Stimulated activated CD8-positive, alpha-beta memory T cell treated with anti-CD3 and anti-CD28 coated beads, Interleukin-12 subunit alpha, Interleukin-12 subunit beta, amount 100 ng/mL, for 4 hours (primary cell): Measurements from ENCODE around the gene TRIL.

Experiments used
- DNase-seq: peaks from one replicate; pipeline ENCODE4 v3.0.0-alpha.2; 2020; ENCODE audit warnings: low read depth

Gene TRIL, protein sequence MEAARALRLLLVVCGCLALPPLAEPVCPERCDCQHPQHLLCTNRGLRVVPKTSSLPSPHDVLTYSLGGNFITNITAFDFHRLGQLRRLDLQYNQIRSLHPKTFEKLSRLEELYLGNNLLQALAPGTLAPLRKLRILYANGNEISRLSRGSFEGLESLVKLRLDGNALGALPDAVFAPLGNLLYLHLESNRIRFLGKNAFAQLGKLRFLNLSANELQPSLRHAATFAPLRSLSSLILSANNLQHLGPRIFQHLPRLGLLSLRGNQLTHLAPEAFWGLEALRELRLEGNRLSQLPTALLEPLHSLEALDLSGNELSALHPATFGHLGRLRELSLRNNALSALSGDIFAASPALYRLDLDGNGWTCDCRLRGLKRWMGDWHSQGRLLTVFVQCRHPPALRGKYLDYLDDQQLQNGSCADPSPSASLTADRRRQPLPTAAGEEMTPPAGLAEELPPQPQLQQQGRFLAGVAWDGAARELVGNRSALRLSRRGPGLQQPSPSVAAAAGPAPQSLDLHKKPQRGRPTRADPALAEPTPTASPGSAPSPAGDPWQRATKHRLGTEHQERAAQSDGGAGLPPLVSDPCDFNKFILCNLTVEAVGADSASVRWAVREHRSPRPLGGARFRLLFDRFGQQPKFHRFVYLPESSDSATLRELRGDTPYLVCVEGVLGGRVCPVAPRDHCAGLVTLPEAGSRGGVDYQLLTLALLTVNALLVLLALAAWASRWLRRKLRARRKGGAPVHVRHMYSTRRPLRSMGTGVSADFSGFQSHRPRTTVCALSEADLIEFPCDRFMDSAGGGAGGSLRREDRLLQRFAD

DNA sequence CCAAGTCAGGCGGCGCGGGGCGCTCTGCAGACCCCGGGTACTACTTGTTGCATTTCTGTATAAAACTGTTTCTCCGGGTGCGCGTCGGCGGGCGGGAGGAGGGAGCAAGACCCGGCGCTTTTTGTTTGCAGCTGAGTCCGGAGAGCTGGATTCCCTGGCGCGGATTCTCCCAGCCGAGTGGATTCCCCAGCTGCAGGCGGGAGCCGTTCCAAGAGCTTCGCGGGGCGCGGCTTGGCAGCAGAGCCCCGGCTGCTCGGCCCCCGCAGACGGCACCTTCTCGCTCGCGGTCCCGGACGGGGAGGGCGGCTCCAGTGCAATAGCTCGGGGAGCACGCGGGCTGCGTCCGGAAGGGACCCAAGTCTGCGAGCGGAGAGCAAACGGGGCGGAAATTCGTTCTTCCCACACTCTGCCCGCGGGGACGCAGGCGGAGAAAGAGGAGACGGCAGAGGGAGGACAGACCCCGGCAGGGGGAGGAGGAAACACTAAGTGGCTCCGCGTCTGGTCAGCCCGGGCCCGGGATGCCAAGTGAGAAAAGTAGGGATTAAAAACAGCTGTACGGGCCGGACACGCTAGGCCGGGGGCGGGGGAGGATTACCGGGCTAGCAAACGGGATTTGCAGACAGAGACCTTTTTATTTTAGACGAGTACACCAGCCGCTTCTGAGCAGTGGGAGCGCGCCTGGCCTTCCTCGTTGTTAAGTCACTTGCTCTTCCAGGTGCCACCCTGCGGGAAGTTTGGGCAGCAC, at the start of gene TRIL:
Gene TRIL (minus strand): TSS at position 96 of the 745 bp plus-strand sequence. CDS start 284 bp downstream, outside the sequence.
- DNase-seq = no peak

GRCh38 chr7:29007127-29007526, 49.0 kb upstream of the TRIL start:
- no peak for DNase-seq

GRCh38 chr7:29005829-29006228, 47.7 kb upstream of the TRIL start:
- no peak for DNase-seq

- no peak for DNase-seq
These were observed 47.3 kb upstream of the TRIL start for GRCh38 chr7:29005406-29005805.

DNA sequence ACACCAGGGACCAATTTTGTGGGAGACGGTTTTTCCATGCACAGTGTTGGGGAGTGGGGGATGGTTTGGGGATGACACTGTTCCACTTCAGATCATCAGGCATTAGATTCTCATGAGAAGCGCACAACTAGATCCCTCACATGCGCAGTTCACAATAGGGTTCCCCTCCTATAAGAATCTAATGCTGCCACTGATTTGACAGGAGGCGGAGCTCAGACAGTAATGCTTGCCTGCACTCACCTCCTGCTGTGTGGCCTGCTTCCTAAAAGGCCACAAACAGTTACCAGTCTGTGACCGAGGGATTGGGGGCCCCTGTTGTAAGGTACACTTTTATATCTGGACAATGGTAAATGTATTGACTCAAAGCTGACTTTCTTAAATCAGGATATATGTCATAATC, 45.6 kb upstream of the TRIL start:
- no peak for DNase-seq

- DNase-seq = no peak
These were observed 42.6 kb upstream of the TRIL start for GRCh38 chr7:29000717-29001076.

GRCh38 chr7:28999895-29000716, 42.0 kb upstream of the TRIL start:
- DNase-seq = no peak

DNA sequence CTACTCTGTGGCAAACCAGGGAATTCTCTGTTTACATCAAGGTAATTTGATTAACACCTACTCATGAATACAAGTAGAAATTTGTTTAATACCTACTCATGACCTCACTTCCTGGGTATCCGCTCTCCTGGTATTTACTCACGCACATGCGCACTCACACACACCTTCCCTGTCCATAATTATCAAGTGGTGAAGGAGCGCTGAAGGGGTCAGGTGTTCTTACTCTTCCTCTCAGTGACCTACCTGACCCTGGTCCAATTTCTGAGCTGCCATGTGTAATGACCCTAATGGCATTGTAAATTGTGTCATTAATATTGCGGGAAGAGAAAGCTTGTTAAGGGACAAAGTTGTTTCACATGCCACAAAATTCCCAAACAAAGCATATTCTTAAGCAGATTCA, 41.3 kb upstream of the TRIL start:
- DNase-seq = no peak

- no peak for DNase-seq
These were observed 40.0 kb upstream of the TRIL start for GRCh38 chr7:28998105-28998504.

- DNase-seq = no peak
These were observed 38.7 kb upstream of the TRIL start for GRCh38 chr7:28996836-28997235.

- DNase-seq = no peak
These were observed 35.2 kb upstream of the TRIL start for GRCh38 chr7:28993371-28993770.

DNA sequence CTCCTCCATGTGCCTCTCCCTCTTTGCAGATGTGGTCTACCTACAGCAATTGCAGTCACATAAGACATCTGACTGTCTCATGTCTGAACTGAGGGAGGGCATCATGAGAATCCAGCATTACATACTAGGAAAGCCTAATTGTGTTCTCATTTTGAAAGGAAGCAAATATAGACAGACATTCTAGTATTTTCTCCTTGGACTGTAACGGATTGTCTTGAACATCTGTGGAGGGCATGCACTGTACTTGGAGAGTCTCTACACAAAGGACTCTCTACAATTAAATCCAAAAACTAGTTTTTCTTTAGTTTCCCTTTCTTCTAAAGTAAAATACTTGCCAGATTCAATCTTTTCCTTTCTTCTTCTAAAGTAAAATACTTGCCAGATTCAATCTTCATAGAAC, 34.7 kb upstream of the TRIL start:
- no peak for DNase-seq

DNA sequence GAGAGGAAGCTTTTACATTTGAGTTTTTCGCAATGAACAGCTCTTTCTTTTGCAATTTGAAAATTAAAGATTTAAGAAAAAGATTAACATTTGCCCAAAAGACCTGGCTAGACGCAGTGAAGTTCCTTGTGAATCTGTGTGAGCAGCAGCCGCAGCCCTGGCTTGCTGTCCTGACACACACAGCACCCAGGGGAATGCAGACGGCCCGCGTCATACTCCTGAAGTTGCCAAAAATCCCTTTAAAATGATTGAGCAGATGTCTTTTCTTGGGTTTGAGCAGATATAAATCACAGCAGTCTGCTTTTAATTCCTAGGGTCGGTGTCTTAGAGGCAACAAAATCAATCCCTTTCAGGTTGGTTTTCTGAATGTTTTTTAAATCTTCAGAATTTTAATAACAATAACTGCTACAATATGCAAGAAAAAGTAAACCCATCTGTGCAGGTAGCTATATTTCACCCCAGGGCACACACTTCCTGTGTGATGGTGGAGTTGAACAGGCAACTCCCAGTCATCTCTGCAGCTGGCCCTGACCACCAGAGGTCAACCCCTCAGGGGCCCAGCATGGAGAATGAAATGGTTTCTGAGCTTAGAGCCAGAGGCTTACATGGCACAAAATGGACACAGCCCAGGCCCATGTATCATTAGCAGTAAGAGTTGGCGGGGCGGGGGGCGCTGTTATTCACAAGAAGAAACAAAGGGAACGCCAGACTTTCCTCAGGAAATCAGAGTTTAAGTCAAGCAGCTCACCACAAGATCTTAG, 32.2 kb upstream of the TRIL start:
- DNase-seq = no peak

- DNase-seq = no peak
These were observed 31.3 kb upstream of the TRIL start for GRCh38 chr7:28989211-28989980.

DNA sequence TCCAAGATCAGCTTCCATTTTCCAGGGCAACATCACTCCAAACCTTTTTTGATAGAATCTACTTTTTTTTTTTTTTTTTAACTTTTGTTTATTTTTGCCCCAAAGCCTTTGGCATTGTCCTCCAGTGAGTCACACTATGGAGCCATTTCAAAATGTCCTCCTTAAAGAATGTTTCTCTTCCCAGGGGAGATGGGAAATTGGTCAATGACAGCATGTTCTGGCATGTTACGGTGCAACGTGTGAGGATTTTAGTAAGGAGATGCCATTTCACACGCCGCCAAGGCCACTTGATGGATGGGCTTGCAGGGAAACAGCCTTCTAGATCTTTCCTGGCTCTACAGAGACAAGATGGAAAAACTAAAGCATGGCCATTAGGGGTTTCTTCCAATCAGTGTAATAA, 30.7 kb upstream of the TRIL start:
- no peak for DNase-seq

- no peak for DNase-seq
These were observed 30.0 kb upstream of the TRIL start for GRCh38 chr7:28988091-28988490.

DNA sequence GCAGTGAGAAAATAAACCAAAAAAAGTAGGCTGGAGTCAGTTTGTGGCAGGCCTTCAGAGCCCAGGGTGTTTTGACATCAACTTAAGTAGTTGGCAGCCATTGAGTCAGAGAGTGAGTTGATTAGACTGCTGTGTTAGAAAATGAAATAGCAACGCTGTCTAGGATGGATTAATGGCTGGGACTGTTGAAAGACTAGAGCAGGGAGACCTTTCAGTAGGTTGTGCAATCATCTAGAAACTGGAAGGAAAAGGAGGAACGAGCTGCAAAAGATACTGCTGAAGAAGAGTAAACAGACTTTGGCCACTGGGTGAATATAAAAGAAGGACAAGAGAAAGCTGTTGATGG, 28.6 kb upstream of the TRIL start:
- no peak for DNase-seq

GRCh38 chr7:28986028-28986764, 28.1 kb upstream of the TRIL start:
- no peak for DNase-seq

DNA sequence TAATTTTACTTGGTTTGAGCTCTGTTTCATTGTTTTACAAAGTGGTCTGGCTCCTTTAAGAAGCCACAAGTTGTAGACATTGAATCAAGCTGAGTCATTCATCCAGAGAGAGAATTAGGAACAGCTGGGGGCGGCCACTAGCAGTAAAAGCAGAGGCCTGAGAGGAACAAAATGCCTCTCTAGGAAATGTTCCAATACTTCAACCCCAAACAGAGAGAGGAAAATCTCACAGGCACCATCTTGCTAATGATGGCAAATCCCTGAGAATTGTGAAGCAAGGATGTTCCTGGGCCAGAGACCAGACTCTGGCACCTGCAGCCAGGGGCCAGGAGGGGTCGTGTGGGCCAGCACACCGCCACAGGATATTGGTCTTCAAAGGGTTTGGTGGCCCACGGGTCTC, 26.5 kb upstream of the TRIL start:
- DNase-seq = no peak

DNA sequence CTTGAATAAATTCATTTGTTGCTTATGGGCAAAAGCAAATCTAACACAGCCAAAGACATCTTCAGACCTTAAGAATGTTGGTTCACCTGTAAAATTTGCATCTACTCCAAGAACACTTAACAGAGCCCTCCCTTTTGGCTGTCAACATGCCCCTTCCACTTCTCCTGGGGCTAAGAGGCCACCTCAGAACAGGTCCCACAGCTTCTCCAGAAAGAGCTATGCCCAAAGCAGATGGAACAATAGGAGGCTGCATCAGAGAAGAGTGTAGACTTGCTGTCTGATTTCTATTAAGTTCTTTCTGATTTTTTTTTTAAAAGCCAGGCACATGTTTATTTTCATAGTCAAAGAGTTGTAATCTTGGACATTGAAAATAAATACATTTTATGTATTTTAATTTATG, 26.1 kb upstream of the TRIL start:
- no peak for DNase-seq
